A549 (cell line): ENCODE measurements around the gene SLC35F3. TPM values are rescaled to one million over a fixed set of nuclear protein-coding genes. Genes with fewer than 3 reads are reported as not detected.

ENCODE experiments used
- ATAC-seq, 2 experiments: fragments of 200-7000 bp in 1 of 2; fragments of >200 bp in 1 of 2; cut with Nextera tagmentation in 1 of 2; cut with Tn5 transposase in 1 of 2; 3 replicates each; pipeline versions ENCODE4 v1.8.0 to v1.9.1; 2018 to 2020; ENCODE audit warnings: mild to moderate bottlenecking in 1 of 2, moderate library complexity in 1 of 2
- CTCF ChIA-PET: fragments of 300-600 bp; sonication (Branson Sonifier 250); formaldehyde crosslinking; extraction: SDS; loops from one replicate; lab custom pipeline; 2021; ENCODE audit warnings: antibody characterized with exemption, inconsistent platforms; lab: Yijun Ruan, JAX
- POLR2A ChIA-PET: fragments of 350-600 bp; formaldehyde crosslinking; extraction: SDS; loops from one replicate; lab custom pipeline; 2021; ENCODE audit warnings: antibody characterized with exemption, inconsistent platforms; lab: Yijun Ruan, JAX
- DNase-seq, 2 experiments: peaks; one replicate each; pipeline versions ENCODE4 v3.0.0 to v3.0.0-alpha.2; 2011 to 2016; ENCODE audit warnings: low read depth in 1 of 2, low spot score in 1 of 2
- FAIRE-seq: peaks from 2 replicates; lab custom pipeline; 2011; peaks lifted over from hg19 to GRCh38; lab: Jason Lieb, UNC
- H3K27ac ChIP-seq, 2 experiments: fragments of >200 bp; sonication (Bioruptor Twin); formaldehyde crosslinking; 3 replicates each; pipeline ENCODE4 v1.5.1; 2016 to 2017
- H3K4me1 ChIP-seq: fragments of >200 bp; sonication (Bioruptor Twin); formaldehyde crosslinking; 3 replicates; pipeline ENCODE4 v1.6.1; 2016
- H3K4me2 ChIP-seq: fragments of >200 bp; sonication (Bioruptor Twin); formaldehyde crosslinking; 3 replicates; pipeline ENCODE4 v1.6.1; 2016
- H3K4me3 ChIP-seq: fragments of >200 bp; sonication (Bioruptor Twin); formaldehyde crosslinking; 3 replicates; pipeline ENCODE4 v1.5.1; 2016
- H3K9me3 ChIP-seq: fragments of >200 bp; sonication (Bioruptor Twin); formaldehyde crosslinking; 3 replicates; pipeline ENCODE4 v1.6.1; 2016
- BHLHE40 ChIP-seq: IDR thresholded peaks from 2 replicates; pipeline ENCODE4 v1.6.1; 2012; ENCODE audit warnings: low read depth, low read length, inconsistent platforms
- CBX2 ChIP-seq: fragments of 200-600 bp; sonication (generic); IDR thresholded peaks from 2 replicates; pipeline ENCODE4 v1.6.1; 2016; ENCODE audit warnings: low read depth, mild to moderate bottlenecking, borderline replicate concordance
- CBX8 ChIP-seq: fragments of 200-600 bp; sonication (generic); IDR thresholded peaks from 2 replicates; pipeline ENCODE4 v1.6.1; 2016
- CEBPB ChIP-seq, 2 experiments: fragments of >200 bp in 1 of 2; sonication (Bioruptor Twin) in 1 of 2; formaldehyde crosslinking in 1 of 2; IDR thresholded peaks; 2 replicates each; pipeline ENCODE4 v1.6.1; 2012 to 2016
- EHMT2 ChIP-seq: fragments of 200-600 bp; sonication (generic); IDR thresholded peaks from 2 replicates; pipeline ENCODE4 v1.6.1; 2016; ENCODE audit warnings: antibody characterized with exemption, low read depth, mild to moderate bottlenecking, moderate library complexity
- EP300 ChIP-seq, 2 experiments: fragments of >200 bp; sonication (Bioruptor Twin); formaldehyde crosslinking; IDR thresholded peaks; 2 replicates in 1 of 2; 3 replicates in 1 of 2; pipeline ENCODE4 v1.6.1; 2016 to 2017
- FOSB ChIP-seq: fragments of 250-450 bp; sonication (Bioruptor Pico); IDR thresholded peaks from 2 replicates; pipeline ENCODE4 v1.5.0; 2020; ENCODE audit warnings: mild to moderate bottlenecking, moderate library complexity
- GATA3 ChIP-seq: IDR thresholded peaks from 2 replicates; pipeline ENCODE4 v1.6.1; 2012; ENCODE audit warnings: borderline replicate concordance
- HEYL ChIP-seq: fragments of 250-450 bp; sonication (Bioruptor Pico); IDR thresholded peaks from 2 replicates; pipeline ENCODE4 v1.8.0; 2021; ENCODE audit warnings: mild to moderate bottlenecking, moderate library complexity
- HOXA7 ChIP-seq: fragments of 250-450 bp; sonication (Bioruptor Pico); IDR thresholded peaks from 2 replicates; pipeline ENCODE4 v1.5.0; 2020; ENCODE audit warnings: mild to moderate bottlenecking, moderate library complexity
- JUNB ChIP-seq: fragments of >200 bp; sonication (Bioruptor Twin); formaldehyde crosslinking; IDR thresholded peaks from 2 replicates; pipeline ENCODE4 v1.6.1; 2016
- KDM1A ChIP-seq: fragments of 200-600 bp; sonication (generic); IDR thresholded peaks from 2 replicates; pipeline ENCODE4 v1.6.1; 2016; ENCODE audit warnings: low read depth, mild to moderate bottlenecking
- KDM5A ChIP-seq: fragments of 200-600 bp; sonication (generic); IDR thresholded peaks from 2 replicates; pipeline ENCODE4 v1.6.1; 2016; ENCODE audit warnings: antibody characterized with exemption, mild to moderate bottlenecking
- MAFK ChIP-seq: fragments of 450-650 bp; IDR thresholded peaks from 2 replicates; pipeline ENCODE4 v1.6.1; 2014; ENCODE audit not compliant: partially characterized antibody
- MYC ChIP-seq: IDR thresholded peaks from 2 replicates; pipeline ENCODE4 v1.6.1; 2012; ENCODE audit warnings: mild to moderate bottlenecking, inconsistent platforms, low read length, improper control_type of control experiment, borderline replicate concordance
- NFE2L2 ChIP-seq: fragments of 150-350 bp; conservative IDR thresholded peaks from 2 replicates; pipeline ENCODE4 v1.6.1; 2014; ENCODE audit warnings: low read length
- POLR2A ChIP-seq: IDR thresholded peaks from 2 replicates; pipeline ENCODE4 v1.6.1; 2012; ENCODE audit warnings: mild to moderate bottlenecking, low read length
- POLR2AphosphoS2 ChIP-seq: conservative IDR thresholded peaks from 2 replicates; pipeline ENCODE4 v1.6.1; 2012; ENCODE audit warnings: low read length, improper control_type of control experiment, inconsistent platforms
- RARB ChIP-seq: fragments of 250-450 bp; sonication (Bioruptor Pico); IDR thresholded peaks from 2 replicates; pipeline ENCODE4 v1.8.0; 2021; ENCODE audit warnings: mild to moderate bottlenecking, moderate library complexity
- RCOR1 ChIP-seq: fragments of 150-350 bp; IDR thresholded peaks from 2 replicates; pipeline ENCODE4 v1.6.1; 2014; ENCODE audit warnings: antibody characterized with exemption, low read length, low read depth
- RNF2 ChIP-seq: fragments of 200-600 bp; sonication (generic); IDR thresholded peaks from 2 replicates; pipeline ENCODE4 v1.6.1; 2016; ENCODE audit warnings: low read depth, mild to moderate bottlenecking, antibody characterized with exemption, moderate library complexity, borderline replicate concordance
- SMC3 ChIP-seq: fragments of >200 bp; sonication (Bioruptor Twin); formaldehyde crosslinking; IDR thresholded peaks from 3 replicates; pipeline ENCODE4 v1.6.1; 2018; ENCODE audit warnings: inconsistent platforms
- SREBF2 ChIP-seq: fragments of 450-650 bp; IDR thresholded peaks from 2 replicates; pipeline ENCODE4 v1.6.1; 2014; ENCODE audit warnings: mild to moderate bottlenecking, moderate library complexity
- TP53 ChIP-seq: fragments of 250-450 bp; sonication (Bioruptor Pico); IDR thresholded peaks from 2 replicates; pipeline ENCODE4 v1.5.0; 2021; ENCODE audit warnings: mild to moderate bottlenecking, moderate library complexity
- ZC3H11A ChIP-seq: fragments of 450-650 bp; IDR thresholded peaks from 2 replicates; pipeline ENCODE4 v1.6.1; 2014; ENCODE audit warnings: antibody characterized with exemption, mild to moderate bottlenecking
- ZFP36 ChIP-seq: fragments of 450-650 bp; IDR thresholded peaks from 2 replicates; pipeline ENCODE4 v1.6.1; 2014; ENCODE audit warnings: borderline replicate concordance; ENCODE audit not compliant: partially characterized antibody
- WGBS: methylation state at CpG from one replicate; pipeline ENCODE4 v1.1.6; 2017; ENCODE audit errors: missing lambda C conversion rate; 5-methylcytosine and 5-hydroxymethylcytosine counted together
- polyA plus RNA-seq, 4 experiments: library from polyadenylated mRNA; depleted of rRNA in 3 of 4; stranded (reverse); fragments of >200 nt; fragmentation: RNase III in 1 of 4; extraction: RNeasy Plus Mini Kit Qiagen cat#74134 plus additional on column Dnase treatment in 1 of 4; gene quantifications; 2 replicates in 3 of 4; 3 replicates in 1 of 4; pipeline ENCODE4 v1.2.3, GENCODE V29; 2011 to 2017
- TF ChIP-seq, protein P1 (sequence below): fragments of 450-650 bp; IDR thresholded peaks from 2 replicates; pipeline ENCODE4 v1.6.1; 2014; ENCODE audit warnings: antibody characterized with exemption
- TF ChIP-seq, protein P2 (sequence below): fragments of 250-450 bp; sonication (Bioruptor Pico); IDR thresholded peaks from 2 replicates; pipeline ENCODE4 v1.5.0; 2021; ENCODE audit warnings: mild to moderate bottlenecking, moderate library complexity, borderline replicate concordance
- TF ChIP-seq, protein P3 (sequence below): fragments of 200-600 bp; sonication (generic); IDR thresholded peaks from 2 replicates; pipeline ENCODE4 v1.6.1; 2016; ENCODE audit warnings: antibody characterized with exemption, mild to moderate bottlenecking, moderate library complexity
- TF ChIP-seq, protein P4 (sequence below): fragments of 250-450 bp; sonication (Bioruptor Pico); IDR thresholded peaks from 2 replicates; pipeline ENCODE4 v1.5.0; 2020; ENCODE audit warnings: low read depth, mild to moderate bottlenecking, moderate library complexity

SLC35F3 gene
- polyA plus RNA-seq, 2 of the 4 experiments (the other 2 are of a cell fraction) = 5.5 to 7.8 TPM

DNA sequence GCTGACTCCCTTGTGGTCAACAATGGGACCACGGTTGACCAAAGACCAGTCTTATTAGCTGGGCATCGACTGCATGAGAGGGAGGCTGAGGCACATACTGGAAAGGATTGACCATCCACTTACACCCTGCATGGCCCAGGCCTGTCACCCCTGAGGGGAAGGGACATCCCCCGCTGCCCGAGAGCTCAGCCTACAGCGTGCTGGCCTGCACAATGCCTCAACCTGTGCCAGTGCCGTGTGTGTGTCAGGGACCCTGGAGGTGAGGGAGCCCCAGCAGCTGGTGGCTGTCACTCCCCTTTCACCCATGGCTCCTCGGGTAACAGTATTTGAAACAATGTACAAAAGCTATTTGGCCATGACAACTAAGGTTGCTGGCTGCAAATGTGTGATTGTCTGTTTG lies 67.3 kb downstream of the SLC35F3 start:
- TF ChIP-seq, protein P1, sequence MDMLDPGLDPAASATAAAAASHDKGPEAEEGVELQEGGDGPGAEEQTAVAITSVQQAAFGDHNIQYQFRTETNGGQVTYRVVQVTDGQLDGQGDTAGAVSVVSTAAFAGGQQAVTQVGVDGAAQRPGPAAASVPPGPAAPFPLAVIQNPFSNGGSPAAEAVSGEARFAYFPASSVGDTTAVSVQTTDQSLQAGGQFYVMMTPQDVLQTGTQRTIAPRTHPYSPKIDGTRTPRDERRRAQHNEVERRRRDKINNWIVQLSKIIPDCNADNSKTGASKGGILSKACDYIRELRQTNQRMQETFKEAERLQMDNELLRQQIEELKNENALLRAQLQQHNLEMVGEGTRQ = no peak
- TF ChIP-seq ZC3H11A = no peak
- TF ChIP-seq HOXA7 = no peak
- no peak for TF ChIP-seq RNF2
- no peak for TF ChIP-seq GATA3
- TF ChIP-seq, protein P2, sequence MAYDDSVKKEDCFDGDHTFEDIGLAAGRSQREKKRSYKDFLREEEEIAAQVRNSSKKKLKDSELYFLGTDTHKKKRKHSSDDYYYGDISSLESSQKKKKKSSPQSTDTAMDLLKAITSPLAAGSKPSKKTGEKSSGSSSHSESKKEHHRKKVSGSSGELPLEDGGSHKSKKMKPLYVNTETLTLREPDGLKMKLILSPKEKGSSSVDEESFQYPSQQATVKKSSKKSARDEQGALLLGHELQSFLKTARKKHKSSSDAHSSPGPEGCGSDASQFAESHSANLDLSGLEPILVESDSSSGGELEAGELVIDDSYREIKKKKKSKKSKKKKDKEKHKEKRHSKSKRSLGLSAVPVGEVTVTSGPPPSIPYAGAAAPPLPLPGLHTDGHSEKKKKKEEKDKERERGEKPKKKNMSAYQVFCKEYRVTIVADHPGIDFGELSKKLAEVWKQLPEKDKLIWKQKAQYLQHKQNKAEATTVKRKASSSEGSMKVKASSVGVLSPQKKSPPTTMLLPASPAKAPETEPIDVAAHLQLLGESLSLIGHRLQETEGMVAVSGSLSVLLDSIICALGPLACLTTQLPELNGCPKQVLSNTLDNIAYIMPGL (CRISPR knock-in tag) = no peak
- no peak for TF ChIP-seq SMC3
- no peak for TF ChIP-seq RCOR1
- no peak for TF ChIP-seq RARB (CRISPR knock-in tag)
- TF ChIP-seq MYC = no peak
- TF ChIP-seq TP53 (CRISPR knock-in tag) = no peak
- TF ChIP-seq, protein P3, sequence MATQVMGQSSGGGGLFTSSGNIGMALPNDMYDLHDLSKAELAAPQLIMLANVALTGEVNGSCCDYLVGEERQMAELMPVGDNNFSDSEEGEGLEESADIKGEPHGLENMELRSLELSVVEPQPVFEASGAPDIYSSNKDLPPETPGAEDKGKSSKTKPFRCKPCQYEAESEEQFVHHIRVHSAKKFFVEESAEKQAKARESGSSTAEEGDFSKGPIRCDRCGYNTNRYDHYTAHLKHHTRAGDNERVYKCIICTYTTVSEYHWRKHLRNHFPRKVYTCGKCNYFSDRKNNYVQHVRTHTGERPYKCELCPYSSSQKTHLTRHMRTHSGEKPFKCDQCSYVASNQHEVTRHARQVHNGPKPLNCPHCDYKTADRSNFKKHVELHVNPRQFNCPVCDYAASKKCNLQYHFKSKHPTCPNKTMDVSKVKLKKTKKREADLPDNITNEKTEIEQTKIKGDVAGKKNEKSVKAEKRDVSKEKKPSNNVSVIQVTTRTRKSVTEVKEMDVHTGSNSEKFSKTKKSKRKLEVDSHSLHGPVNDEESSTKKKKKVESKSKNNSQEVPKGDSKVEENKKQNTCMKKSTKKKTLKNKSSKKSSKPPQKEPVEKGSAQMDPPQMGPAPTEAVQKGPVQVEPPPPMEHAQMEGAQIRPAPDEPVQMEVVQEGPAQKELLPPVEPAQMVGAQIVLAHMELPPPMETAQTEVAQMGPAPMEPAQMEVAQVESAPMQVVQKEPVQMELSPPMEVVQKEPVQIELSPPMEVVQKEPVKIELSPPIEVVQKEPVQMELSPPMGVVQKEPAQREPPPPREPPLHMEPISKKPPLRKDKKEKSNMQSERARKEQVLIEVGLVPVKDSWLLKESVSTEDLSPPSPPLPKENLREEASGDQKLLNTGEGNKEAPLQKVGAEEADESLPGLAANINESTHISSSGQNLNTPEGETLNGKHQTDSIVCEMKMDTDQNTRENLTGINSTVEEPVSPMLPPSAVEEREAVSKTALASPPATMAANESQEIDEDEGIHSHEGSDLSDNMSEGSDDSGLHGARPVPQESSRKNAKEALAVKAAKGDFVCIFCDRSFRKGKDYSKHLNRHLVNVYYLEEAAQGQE = no peak
- TF ChIP-seq CBX2 = no peak
- TF ChIP-seq POLR2AphosphoS2 = no peak
- TF ChIP-seq KDM5A = no peak
- no peak for TF ChIP-seq ZFP36
- TF ChIP-seq, all 56 proteins: peak for 0
- Histone ChIP-seq H3K27ac (no peak overlapping the region), H3K4me3 (no peak overlapping the region), H3K4me1 (peaks cover 12% of the 10 kb centered on the region), H3K4me2 (no peak overlapping the region), H3K9me3 (no peaks in the 10 kb centered on the region)
- FAIRE-seq (no peak), ATAC-seq (no peak), DNase-seq (no peak)
- POLR2A ChIA-PET = no interaction called here
- WGBS = 92% methylated on average over 4 of the region's 7 CpGs
- CTCF ChIA-PET = interaction anchor here (0.8 to 1.5 kb wide), 3 partner anchors 15 to 531 kb away, joined by 3 to 5 read pairs (median 3); no protein-coding TSS in a partner anchor

DNA sequence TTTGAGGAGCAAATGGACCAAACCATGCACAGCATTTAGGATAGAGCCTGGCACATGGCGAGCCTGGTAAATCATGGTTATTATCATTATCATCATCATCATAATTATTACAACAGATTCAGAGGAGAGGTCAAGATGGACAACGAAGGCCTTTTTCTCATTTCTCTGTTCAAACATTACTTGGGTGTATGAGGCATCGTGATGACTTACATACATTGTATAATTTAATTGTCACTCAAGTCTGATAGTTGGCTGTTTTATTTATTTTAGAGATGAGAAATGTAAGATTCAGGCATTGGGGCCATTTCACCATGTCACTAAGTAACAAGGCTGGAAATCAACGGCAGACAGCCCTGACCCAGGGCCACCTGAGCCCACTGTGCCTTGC lies 68.1 kb downstream of the SLC35F3 start:
- H3K4me3 ChIP-seq = no peak overlapping the region
- DNase-seq (no peak), ATAC-seq (peak in 1 of 2 experiments; percentile 48; a peak in 1 of 6 replicates), FAIRE-seq (no peak)
- H3K27ac ChIP-seq = peak overlapping the region in 1 of 2 experiments; percentile 59; a peak in 3 of 6 replicates
- H3K4me2 ChIP-seq = peak overlapping the region; percentile 45
- H3K4me1 ChIP-seq = peaks cover 12% of the 10 kb centered on the region
- H3K9me3 ChIP-seq = no peaks in the 10 kb centered on the region
- CTCF ChIA-PET = interaction anchor here (0.8 to 1.5 kb wide), 2 partner anchors 13 to 532 kb away, joined by 3 to 5 read pairs; no protein-coding TSS in a partner anchor
- TF ChIP-seq RARB (CRISPR knock-in tag) (no peak), SMC3 (no peak), POLR2A (no peak), BHLHE40 (no peak), MAFK (no peak), JUNB (no peak), KDM1A (no peak), HEYL (CRISPR knock-in tag) (no peak), CBX2 (no peak), RNF2 (no peak), EP300 (IDR thresholded peaks at IDR 0.05) (no peak), EHMT2 (no peak), CBX8 (no peak), NFE2L2 (no peak), CEBPB (IDR thresholded peaks at IDR 0.05) (no peak), FOSB (CRISPR knock-in tag) (no peak), TP53 (CRISPR knock-in tag) (no peak), SREBF2 (no peak)
- TF ChIP-seq, protein P4, sequence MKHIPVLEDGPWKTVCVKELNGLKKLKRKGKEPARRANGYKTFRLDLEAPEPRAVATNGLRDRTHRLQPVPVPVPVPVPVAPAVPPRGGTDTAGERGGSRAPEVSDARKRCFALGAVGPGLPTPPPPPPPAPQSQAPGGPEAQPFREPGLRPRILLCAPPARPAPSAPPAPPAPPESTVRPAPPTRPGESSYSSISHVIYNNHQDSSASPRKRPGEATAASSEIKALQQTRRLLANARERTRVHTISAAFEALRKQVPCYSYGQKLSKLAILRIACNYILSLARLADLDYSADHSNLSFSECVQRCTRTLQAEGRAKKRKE = no peak
- WGBS = 50% methylated on average over 4 of the region's 4 CpGs
- POLR2A ChIA-PET = no interaction called here
